GM21723 (cell line): ENCODE results near the gene EPB41L2.
"Not testable (repeated sequence)": the region's sequence is repeated elsewhere in the genome, so short reads cannot be mapped to it uniquely, and the experiment has no call there.

Experiments
- ATAC-seq: cut with Tn5 transposase; IDR thresholded peaks from one replicate; pipeline ENCODE4 v1.9.1; 2021; ENCODE audit warnings: mild to moderate bottlenecking, moderate library complexity; ENCODE audit not compliant: unreplicated experiment

EPB41L2 gene

DNA sequence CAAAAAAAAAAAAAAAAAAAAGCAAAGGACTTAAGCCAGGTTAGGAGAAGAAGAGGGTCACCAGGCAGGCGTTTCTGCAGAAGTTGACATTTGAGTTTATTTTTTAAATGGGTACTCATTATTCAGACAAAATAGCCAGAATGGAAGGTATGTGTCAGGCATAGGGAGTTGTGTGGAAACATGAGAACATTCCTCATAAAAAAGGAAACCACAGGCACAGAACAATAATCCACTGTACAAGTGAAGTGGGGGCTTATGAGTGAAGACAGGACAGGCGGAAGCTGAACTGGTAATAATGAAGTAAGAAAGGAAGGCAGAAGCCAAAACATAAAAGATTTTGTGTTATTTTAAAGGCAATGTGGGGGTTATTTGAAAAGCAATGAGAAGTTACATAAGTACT, 104.6 kb downstream of the EPB41L2 start:
- no peak for ATAC-seq

DNA sequence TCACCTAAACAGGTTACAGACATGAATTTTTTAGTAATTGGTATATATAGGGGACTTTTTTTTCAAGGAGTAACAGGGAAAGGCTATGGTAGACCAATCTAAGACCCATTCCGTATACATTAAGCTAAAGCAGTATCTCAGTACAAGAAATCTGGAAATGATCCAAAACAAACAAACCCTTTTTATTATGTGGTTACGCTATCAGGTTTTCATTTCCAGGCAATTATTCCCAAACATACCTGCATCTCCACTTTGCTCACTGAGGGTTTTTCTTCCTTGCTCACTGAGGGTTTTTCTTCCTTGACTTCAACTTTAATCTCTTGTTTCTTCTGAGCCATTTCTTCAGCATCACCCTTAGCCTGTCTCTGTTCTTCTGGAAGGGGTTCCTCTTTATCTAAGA, 107.3 kb downstream of the EPB41L2 start:
- no peak for ATAC-seq

DNA sequence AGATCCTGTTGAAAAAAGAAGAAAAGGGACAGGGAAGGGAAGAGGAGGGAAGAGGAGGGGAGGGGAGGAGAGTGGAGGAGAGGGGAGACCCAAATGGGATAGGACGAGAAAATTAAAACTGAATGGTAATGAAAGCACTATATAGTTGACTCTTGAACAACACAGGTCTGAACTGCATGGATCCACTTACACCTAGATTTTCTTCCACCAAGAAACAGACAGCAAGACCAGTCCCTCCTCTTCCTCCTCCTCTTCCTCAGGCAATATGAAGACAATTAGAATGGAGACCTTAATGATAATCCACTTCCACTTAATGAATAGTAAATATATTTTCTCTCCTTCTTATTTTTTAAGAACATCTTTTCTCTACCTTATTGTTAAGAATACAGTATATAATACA, 113.5 kb downstream of the EPB41L2 start:
- ATAC-seq, result no peak

DNA sequence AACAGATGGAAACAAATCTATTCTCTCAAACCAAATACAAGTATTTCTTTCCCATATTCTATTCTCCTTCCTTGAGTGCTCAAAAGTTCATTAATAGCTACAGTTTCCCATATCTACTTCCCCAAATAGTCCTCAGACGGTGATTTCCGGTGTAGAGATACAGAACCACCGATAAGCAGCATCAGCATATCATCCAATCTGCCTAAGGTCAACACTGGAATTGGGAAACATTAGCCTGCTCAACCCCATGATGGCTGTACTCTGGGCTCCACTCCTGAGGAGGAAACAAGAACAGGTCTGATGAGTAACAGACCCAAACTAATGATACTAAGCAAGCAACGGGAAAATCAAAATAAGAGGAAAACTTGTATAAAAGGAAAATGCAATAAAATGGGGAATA, 115.6 kb downstream of the EPB41L2 start:
- ATAC-seq, result no peak

DNA sequence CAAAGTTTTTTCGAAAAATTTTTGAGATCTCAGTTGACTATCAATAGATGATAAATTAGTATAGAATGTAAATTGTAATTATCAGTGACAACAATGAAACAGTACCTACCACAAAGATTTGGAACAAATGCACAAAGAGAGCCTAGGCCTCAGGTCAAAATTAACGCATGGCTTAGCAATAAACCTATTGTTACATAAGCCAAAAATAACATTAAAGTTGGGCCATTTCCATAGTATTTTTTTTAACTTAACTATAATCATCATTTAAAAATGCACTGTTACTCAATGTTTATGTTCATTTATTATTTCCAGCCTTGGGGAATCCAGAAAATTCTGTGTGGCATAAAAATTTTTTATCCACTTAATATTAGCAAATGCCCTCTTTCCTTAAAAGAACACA, 117.0 kb downstream of the EPB41L2 start:
- no peak for ATAC-seq

DNA sequence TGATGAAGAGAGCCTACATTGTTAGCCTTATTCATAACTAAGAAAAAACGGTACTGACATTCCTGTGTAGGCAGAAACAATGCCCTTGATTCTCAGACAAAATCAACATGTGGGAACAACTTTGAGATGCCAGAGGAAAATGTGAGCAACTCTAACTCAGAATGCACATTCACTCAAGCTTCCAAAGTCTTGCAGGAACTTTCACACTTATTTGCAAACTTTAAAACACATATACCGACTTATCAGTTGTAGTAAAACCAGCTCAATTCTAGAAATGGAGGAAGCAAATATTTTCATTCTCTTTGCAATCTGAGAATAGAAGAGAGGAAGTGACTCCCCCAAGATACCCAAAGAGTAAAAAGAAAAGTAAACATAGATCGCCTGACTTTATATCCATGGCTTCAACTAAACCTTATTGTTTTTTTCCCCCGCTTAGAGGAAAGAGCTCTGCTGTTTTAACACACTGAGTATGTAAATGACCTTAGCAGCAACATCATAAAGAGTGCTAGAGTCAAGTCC, 117.6 kb downstream of the EPB41L2 start:
- ATAC-seq, result no peak

DNA sequence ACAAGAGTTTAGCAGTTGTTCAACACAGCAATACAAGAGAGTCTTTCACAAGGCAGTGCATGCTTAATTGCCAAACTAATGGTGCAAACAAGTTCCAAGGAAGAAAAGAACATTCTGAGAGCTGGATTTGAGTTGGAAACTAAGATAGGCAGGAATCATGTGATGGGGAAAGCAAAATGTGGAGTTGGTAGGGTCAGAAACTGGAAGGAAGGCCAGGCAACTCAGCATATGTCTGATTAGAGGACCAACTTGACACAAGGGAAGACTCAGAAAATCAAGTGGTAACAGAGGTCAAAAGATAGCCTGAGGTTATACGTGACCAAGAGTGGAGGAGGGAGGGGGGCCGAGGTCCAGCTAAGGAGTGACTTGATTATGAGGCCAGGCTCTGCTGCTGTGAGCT, 118.6 kb downstream of the EPB41L2 start:
- ATAC-seq, result no peak

DNA sequence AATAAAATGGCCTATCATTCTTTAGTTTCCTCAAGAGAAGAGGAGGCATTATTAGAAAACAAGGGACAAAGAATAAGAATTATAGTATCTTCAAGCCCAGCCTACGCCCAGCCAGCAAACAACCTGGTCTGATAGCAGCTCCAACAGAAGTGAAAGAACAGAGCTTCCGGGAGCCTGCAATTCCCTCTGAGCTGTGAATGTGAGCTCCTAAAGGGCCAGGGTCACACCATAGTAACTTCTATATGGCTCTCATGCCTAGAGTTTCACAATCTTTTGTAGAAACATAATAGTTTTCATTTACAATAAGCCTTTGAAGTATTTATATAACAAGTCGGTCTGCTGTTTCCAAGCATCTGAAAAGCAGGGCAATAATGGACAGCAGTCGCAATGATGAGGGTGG, 119.3 kb downstream of the EPB41L2 start:
- no peak for ATAC-seq

DNA sequence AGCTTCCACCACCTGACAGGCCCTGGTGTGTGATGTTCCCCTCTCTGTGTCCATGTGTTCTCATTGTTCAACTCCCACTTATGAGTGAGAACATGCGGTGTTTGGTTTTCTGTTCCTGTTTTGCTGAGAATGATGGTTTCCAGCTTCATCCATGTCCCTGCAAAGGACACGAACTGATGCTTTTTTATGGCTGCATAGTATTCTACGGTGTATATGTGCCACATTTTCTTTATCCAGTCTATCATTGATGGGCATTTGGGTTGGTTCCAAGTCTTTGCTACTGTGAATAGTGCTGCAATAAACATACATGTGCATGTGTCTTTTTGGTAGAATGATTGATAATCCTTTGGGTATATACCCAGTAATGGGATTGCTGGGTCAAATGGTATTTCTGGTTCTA, 120.3 kb downstream of the EPB41L2 start:
- not testable (repeated sequence) for ATAC-seq

DNA sequence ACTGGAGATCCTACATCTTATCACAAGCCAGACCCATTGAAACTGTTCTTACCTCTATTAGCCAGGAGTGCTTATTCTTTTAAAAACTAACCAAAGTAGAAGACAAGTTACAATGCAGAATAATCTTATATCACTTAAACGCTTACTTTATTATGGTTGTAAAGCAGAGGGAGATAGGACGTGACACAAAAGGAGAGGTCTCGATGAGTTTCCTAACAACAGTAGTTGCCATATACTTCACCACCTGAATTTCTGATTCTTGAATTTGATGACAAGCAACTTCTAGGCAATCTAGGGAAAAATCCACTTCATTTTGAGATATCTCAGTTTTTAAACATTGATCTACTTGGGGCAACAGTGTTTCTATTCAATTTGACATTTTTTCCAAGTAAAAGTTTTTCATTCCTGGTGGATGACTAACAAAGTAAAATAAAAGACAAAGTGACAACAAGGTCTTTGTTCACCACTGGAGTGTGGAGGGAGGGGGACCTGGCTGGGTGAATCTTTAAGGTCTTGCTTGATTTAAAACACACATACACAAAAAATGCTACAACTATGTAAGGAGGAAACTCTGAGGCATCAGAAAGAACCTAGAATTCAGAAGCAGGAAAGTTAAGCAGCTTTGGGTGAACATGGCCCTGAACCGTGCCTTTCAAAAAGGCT, 125.0 kb downstream of the EPB41L2 start:
- ATAC-seq, result no peak

DNA sequence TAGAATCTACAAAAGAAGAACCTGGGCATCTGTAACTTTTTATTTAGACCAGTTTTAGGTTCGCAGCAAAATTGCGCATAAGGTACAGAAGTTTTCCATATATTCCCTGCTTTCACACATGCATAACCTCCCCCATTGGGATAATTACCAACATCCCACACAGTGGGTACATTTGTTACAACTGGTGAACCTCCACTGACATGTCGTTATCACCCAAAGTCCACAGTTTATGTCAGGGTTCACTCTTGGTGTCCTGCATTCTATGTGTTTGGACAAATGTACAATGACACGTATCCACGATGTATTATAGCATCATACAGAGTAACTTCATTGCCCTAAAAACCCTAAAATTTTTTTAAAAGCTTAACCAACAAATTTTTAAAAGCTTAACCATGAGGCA, 126.1 kb downstream of the EPB41L2 start:
- no peak for ATAC-seq

DNA sequence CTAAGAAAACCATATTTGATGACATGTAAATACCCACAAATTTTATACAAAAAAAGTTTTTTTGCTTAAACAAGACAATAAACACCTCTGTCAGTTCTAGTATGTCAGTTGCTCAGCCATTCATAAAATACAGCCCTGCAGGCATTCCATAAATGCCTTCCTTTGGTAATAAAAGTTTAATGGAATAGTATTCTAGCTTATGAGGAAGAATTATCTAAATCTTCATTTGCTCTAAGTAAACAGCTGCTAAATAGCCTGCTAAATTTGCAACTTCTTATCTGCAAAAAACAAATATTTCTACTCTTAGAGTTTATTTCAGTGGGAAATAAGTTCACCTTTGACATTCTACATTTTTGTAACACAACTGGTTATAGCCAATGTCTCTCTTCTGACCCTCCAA, 127.1 kb downstream of the EPB41L2 start:
- no peak for ATAC-seq

DNA sequence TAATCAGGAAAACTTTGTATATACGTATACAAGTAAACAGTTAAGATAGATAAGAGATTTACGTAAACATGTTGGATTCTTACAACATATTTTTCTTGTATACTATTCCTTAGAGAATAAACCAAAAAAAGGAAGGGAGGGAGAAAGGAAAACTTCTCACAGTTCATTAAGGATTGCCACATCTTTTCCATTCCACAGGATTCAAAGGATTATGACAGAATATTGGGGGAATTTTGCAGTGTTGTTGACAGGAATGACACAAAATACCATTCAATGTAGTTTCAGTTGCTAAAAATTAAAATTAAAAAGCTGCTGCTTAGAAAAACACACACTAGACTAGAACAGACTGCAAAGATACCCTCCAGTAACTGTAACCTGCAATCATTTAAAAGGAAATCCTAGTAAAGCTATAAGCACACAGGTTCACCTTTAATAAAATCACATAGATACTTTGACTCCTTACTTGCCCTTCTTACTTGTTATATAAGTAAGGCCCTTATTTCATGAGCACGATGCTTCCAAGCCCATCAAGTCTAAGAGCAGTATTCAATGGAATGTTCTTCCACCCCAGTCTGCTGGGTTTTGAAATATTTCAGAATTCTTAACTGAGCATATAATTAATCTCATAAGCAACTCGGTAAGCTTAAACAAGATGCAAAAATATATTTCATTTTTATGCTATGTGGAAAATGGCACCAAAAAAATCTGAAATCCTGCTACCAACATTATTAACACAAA, 128.0 kb downstream of the EPB41L2 start:
- ATAC-seq, result no peak

DNA sequence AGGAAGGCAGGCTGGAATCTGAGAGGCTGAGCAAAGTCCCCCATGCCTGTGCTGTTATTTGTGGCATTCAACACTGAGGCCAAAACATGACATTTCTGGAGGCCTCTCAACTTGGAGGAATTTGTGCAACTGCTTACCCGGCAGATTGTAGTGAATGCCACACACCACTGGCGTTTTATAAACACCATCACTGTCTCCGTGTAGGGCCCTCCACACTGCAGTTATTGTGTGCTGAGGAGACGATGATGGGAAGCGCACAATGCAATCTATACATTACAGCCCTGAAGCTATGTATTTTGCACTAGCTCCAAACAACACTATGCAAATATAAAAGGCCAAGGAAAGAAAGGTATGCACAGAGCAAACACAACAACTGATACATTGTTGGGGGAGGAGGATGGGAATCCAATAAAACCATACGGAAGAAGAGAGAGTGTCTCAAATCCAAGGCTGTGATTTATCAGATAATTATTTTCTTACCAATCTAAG, 129.3 kb downstream of the EPB41L2 start:
- ATAC-seq, result no peak

DNA sequence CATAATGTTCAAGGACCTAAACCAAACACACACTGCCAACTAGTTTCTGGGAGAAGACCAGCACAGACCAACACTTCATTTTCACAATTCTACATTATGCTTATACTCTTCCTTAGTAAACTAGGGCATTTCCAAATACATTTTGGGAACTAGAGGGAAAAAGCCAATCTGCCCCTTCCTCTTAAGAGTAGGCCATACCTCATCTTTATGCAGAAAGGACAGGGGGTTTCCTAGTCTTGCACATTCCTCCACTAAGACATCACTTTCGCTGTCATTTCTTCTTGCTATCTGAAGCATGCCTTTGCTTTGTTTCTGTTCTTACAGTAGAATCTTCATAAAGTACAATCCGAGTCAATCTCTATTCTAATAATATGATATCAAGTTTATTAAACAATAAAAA, 130.1 kb downstream of the EPB41L2 start:
- ATAC-seq, result no peak

DNA sequence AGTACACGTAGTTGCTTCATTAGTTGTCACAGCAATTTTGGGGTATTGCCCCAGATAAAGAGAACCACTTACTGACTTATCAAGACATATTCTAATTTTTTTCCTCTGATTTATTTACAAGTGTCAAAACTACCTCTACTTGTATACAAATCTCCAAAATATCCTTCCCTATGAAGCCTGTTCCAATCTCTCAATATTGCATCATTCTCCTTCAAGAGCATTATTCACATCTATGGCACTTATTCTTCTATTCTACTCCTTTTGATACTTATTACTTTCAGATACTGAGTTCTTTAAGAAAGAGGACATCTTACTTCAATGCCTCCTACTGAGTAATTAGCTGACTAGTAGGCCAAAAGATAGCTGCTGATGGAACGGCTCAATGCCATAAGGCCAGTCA, 130.6 kb downstream of the EPB41L2 start:
- no peak for ATAC-seq

DNA sequence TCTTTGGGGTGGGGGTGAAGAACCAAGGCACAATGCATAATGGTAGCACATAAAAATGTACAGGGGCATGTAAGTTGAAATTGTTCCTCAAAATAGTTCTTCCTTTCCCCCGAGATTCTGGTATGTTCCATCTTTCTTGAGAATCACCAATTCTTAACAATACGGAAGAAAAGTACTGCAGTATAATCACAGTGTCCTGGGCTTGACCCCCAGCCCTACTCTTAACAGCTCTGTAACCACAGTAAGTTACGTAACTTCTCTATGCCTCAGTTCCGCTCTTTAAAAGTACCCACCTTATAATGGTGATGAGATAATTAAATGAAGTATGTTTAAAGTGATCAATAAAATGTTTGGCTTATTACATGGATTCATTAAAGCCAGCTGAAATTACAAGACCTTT, 131.4 kb downstream of the EPB41L2 start:
- no peak for ATAC-seq

DNA sequence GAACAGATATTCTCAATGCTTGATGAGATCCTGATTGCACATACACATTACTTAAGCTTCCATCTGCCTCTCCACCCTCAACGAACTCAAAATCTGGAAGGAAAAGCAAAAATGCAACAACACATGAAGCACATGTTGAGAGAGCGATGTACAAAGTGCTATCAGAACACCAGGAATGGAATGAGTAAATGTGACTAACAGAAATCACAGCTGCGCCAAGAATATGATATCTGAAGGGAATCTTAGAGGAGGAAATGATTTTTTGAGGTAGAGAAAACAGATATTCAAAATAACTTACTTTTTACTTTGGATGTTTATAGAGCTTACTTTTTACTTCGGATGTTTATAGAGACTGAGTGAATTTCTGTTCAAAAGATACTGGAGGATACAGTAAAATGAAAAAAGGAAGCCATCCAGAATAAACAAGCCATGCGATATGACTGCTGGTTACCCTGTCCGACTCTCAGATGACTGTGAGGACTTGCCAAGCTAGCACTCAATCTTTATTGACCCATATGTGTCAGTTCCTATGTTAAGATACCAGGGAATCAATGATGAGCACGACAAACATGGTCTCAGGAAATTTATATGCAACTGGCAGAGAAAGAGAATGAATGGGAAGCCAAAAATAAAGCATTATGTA, 133.9 kb downstream of the EPB41L2 start:
- ATAC-seq, result no peak

DNA sequence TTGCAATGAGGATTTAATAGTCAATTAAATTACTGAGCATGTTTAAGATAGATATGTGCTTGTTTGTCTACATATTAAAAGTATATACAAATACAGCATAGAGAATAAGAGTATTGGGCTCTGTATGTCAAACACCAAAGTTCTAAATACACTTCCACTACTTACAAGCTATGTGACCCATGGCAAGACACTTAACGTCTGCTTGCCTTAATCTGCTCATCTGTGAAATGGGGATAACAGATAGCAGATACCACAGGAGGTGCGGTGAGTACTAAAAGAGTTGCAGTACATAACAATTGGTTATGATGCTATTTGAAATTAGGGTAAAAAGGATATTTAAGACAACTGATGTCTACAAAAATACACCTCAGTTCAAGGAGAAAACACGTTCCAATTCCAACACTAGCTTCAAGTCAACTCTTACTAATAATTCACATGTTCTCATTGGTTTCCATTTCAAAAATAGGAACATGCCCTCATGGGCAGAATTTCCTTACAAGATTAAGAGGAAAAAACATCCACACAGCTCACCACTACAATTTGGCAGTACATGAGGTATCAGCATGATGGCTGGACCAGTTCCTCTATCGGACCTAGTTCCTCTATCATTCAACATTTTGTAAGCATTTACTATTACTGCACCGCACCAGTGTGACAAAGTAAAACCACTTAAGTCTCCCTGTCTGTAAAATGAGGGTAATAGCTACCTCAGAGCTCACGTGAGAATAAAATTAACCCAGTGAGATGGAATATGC, 134.7 kb downstream of the EPB41L2 start:
- no peak for ATAC-seq

DNA sequence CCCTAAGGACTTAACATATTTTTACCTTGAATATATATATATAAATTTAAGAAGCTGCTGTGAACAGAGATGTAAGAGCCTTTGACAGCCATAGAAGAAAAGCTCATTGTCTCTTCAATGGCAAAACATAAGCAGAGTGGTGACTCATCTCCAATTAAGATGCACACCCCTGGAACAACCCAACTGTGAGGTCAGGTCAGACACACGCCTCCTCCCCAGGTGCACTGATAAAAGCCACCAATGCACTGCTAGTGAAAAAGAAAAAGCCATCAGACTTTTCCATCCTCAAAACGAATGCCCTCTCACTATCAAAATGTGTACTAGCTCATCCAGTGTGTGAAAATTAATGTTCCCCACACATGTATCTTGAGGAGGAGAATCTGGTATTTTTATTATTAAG, 135.7 kb downstream of the EPB41L2 start:
- no peak for ATAC-seq

DNA sequence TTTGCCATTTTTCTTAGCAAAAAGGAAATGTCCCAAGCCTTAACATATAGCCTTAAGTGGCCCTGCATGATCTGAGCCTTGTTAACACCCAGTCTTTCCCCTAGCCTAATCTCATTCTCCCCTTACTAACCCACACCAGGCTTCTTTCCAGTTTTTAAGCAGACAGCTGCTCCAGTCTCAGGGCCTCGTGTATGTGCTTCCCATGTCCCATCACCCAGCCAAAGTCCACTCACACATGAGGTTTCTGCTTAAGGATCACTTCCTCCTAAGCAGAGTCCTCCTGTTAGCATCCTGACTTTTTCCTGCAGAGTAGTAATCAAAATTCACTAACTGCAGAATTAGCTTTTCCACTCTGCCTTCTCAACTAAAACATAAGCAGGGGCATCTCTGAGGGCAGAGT, 139.7 kb downstream of the EPB41L2 start:
- no peak for ATAC-seq
